ENCODE data around the gene COL18A1.

GRCh38 chr21:45461369-45461750 is 56.4 kb downstream of the COL18A1 start:
- TF ChIP-seq CTCF (IDR thresholded peaks at IDR 0.05 in 4 of 5, conservative IDR thresholded peaks at IDR 0.05 in 1 of 5) (no peak), POLR2A (IDR thresholded peaks at IDR 0.05) (no peak)
